ENCODE data around the gene ZFYVE19. TPM values are rescaled to one million over a fixed set of nuclear protein-coding genes. Genes with fewer than 3 reads are reported as not detected.

The ZFYVE19 gene
- total and polyA plus RNA-seq, 2 of the 4 experiments (the other 2 are of a cell fraction) = 22.6 to 29.6 TPM

GRCh38 chr15:40766906-40767837 lies 39.7 kb upstream of the ZFYVE19 start:
- in situ Hi-C loops (cut with MboI; ENCODE audit: low sequenced_read_pairs) (no loop called here), dilution Hi-C loops (cut with HindIII; ENCODE audit: low sequenced_read_pairs, unreplicated experiment) (no loop called here), intact Hi-C loops (cut with micrococcal nuclease) (no loop called here)
- no peak overlapping the region for H4K5ac ChIP-seq (ENCODE audit: low read depth, low read length)
- H2AFZ ChIP-seq (replicated peaks; ENCODE audit: low read length, poor library complexity) = no peak overlapping the region
- CTCF ChIA-PET = interaction anchor here (0.6 kb wide), 1 partner anchor 967 kb away, joined by 3 read pairs; no protein-coding TSS in a partner anchor
- POLR2A ChIA-PET (ENCODE audit: unreplicated experiment) = no interaction called here
- no peak overlapping the region for H2BK120ac ChIP-seq (ENCODE audit: low read depth, low read length)
- H2BK20ac ChIP-seq (ENCODE audit: low read depth, low read length) = no peak overlapping the region
- H3K23ac ChIP-seq (ENCODE audit: low read depth, low read length) = no peak overlapping the region
- no peak overlapping the region for H3K14ac ChIP-seq (replicated peaks; ENCODE audit: low read depth, low read length)
- peaks cover 15% of the 10 kb centered on the region for H3K36me3 ChIP-seq (ENCODE audit: control insufficient read depth, insufficient read depth, low read length)
- no peaks in the 10 kb centered on the region for H3K9me3 ChIP-seq (ENCODE audit: control insufficient read depth, insufficient read depth, low read length)
- peaks cover 24% of the 10 kb centered on the region for H3K4me1 ChIP-seq (ENCODE audit: control insufficient read depth, insufficient read depth, low read length)
- H3K4me3 ChIP-seq (ENCODE audit: insufficient read depth, low read depth, low read length) = no peak overlapping the region
- H3K18ac ChIP-seq (ENCODE audit: low read depth, low read length) = no peak overlapping the region
- H3K4ac ChIP-seq (ENCODE audit: low read depth, low read length) = no peak overlapping the region
- no peak overlapping the region for H4K91ac ChIP-seq (ENCODE audit: insufficient read depth, low read depth, low read length)
- H3K79me1 ChIP-seq (ENCODE audit: low read depth in 1 of 2, low read length in 2 of 2) = no peaks in the 10 kb centered on the region; a peak in 1 of 4 replicates
- ATAC-seq (ENCODE audit: low read depth) (0 out of 2 replicates have a peak, but pooled peaks have one; percentile 10), DNase-seq (peak; percentile 50)
- H2BK15ac ChIP-seq (ENCODE audit: low read depth, low read length) = no peak overlapping the region
- no peak overlapping the region for H3K4me2 ChIP-seq (ENCODE audit: low read depth, low read length)
- no TSS peak for BruUV-seq (replicated peaks)
- TF ChIP-seq FOS (IDR thresholded peaks at IDR 0.05; ENCODE audit: low read depth, low read length) (0 out of 2 replicates have a peak, but pooled peaks have one; percentile 24), RFX5 (IDR thresholded peaks at IDR 0.05; ENCODE audit: low read depth, low read length) (no peak)
- no peak overlapping the region for H3K56ac ChIP-seq (ENCODE audit: extremely low read depth, insufficient read depth, low read length)
- H2AK9ac ChIP-seq (replicated peaks; ENCODE audit: low read depth, low read length, poor library complexity) = no peak overlapping the region
- 93% methylated on average over 9 of the region's 32 CpGs; no CpG with 5 or more reads in 1 of the 2 experiments for WGBS, 2 experiments (ENCODE audit: extremely low coverage in 2 of 2, insufficient read length in 1 of 2)
- H3K27me3 ChIP-seq (ENCODE audit: control insufficient read depth, insufficient read depth, low read length) = no peaks in the 10 kb centered on the region
- peaks cover 17% of the 10 kb centered on the region for H3K9me1 ChIP-seq (ENCODE audit: insufficient read depth, low read length)
- H3K9ac ChIP-seq (ENCODE audit: low read depth, low read length) = no peak overlapping the region
- H2BK5ac ChIP-seq (ENCODE audit: low read depth, low read length, poor library complexity, severe bottlenecking) = no peak overlapping the region
- H4K8ac ChIP-seq (ENCODE audit: low read depth in 2 of 2, low read length in 2 of 2) = no peak overlapping the region
- H4K20me1 ChIP-seq (ENCODE audit: insufficient read depth, low read length) = peaks cover 9% of the 10 kb centered on the region; the same call in 1 of the 2 replicates
- H2AK5ac ChIP-seq (ENCODE audit: low read depth, low read length) = no peak overlapping the region
- H3K27ac ChIP-seq (ENCODE audit: insufficient read depth, low read length) = no peak overlapping the region
